A673 (cell line): ENCODE results near the gene ADAM10. TPM values are rescaled to one million over a fixed set of nuclear protein-coding genes. Genes with fewer than 3 reads are reported as not detected.

ENCODE experiments used
- BruUV-seq: library from RNA; stranded (reverse); fragments of 400-500 nt; replicated peaks from 2 replicates; lab custom pipeline; 2021; lab: Mats Ljungman, UMichigan
- CTCF ChIA-PET: fragments of 300-600 bp; sonication (Branson Sonifier 250); formaldehyde crosslinking; loops from one replicate; lab custom pipeline; 2022; ENCODE audit warnings: antibody characterized with exemption; lab: Charles Lee
- POLR2A ChIA-PET: fragments of 300-600 bp; sonication (Branson Sonifier 250); formaldehyde crosslinking; loops from one replicate; lab custom pipeline; 2022; ENCODE audit warnings: antibody characterized with exemption; ENCODE audit not compliant: low non-redundant PET; lab: Charles Lee
- DNase-seq: peaks from one replicate; pipeline ENCODE4 v3.0.0-alpha.2; 2015; ENCODE audit warnings: low spot score
- H3K27ac ChIP-seq: fragments of 200-600 bp; sonication (generic); 2 replicates; pipeline ENCODE4 v1.5.1; 2016; ENCODE audit warnings: mixed run types, low read depth, mild to moderate bottlenecking, mixed read lengths, antibody characterized with exemption, low read length; ENCODE audit not compliant: poor library complexity, severe bottlenecking
- H3K27me3 ChIP-seq: fragments of 200-600 bp; sonication (generic); replicated peaks from 2 replicates; pipeline ENCODE4 v1.6.1; 2017; ENCODE audit warnings: mixed run types, low read depth, mild to moderate bottlenecking, mixed read lengths, antibody characterized with exemption, low read length; ENCODE audit not compliant: insufficient read depth, poor library complexity
- H3K36me3 ChIP-seq: fragments of 200-600 bp; sonication (generic); 2 replicates; pipeline ENCODE4 v1.6.1; 2016; ENCODE audit warnings: mixed run types, mild to moderate bottlenecking, mixed read lengths, antibody characterized with exemption, low read length; ENCODE audit not compliant: insufficient read depth, poor library complexity, severe bottlenecking
- H3K4me1 ChIP-seq: fragments of 200-600 bp; sonication (generic); 2 replicates; pipeline ENCODE4 v1.6.1; 2017; ENCODE audit warnings: mixed run types, mild to moderate bottlenecking, mixed read lengths, antibody characterized with exemption, low read length; ENCODE audit not compliant: insufficient read depth, poor library complexity, severe bottlenecking
- H3K4me3 ChIP-seq: fragments of 200-600 bp; sonication (generic); 2 replicates; pipeline ENCODE4 v1.5.1; 2016; ENCODE audit warnings: low read depth, mixed run types, mild to moderate bottlenecking, mixed read lengths, low read length; ENCODE audit not compliant: poor library complexity, severe bottlenecking
- H3K9me3 ChIP-seq: fragments of 200-600 bp; sonication (generic); 2 replicates; pipeline ENCODE4 v1.6.1; 2016; ENCODE audit warnings: mixed run types, low read depth, mild to moderate bottlenecking, mixed read lengths, antibody characterized with exemption, low read length; ENCODE audit not compliant: poor library complexity, severe bottlenecking
- CTCF ChIP-seq: fragments of 300-800, 200-600 bp; sonication (generic); conservative IDR thresholded peaks from 2 replicates; pipeline ENCODE4 v1.5.1; 2017; ENCODE audit warnings: low read depth, mild to moderate bottlenecking, antibody characterized with exemption, low read length, moderate library complexity, mixed read lengths
- EZH2 ChIP-seq: fragments of 200-600 bp; sonication (generic); IDR thresholded peaks from 2 replicates; pipeline ENCODE4 v1.6.1; 2017; ENCODE audit warnings: borderline replicate concordance, low read depth, mild to moderate bottlenecking, mixed read lengths, antibody characterized with exemption, low read length; ENCODE audit not compliant: poor library complexity, severe bottlenecking
- intact Hi-C: fragments of 100-400 bp; cut with micrococcal nuclease; formaldehyde crosslinking; loops from one replicate; pipeline ENCODE4 v1.10.0; 2022; ENCODE audit not compliant: unreplicated experiment
- total RNA-seq: library from RNA; stranded (reverse); gene quantifications from 2 replicates; pipeline ENCODE4 v1.2.3, GENCODE V29; 2021

The ADAM10 gene
- total RNA-seq, 1 experiment from 2014 or later = 130 TPM

- TF ChIP-seq CTCF (no peak), EZH2 (no peak)
- POLR2A ChIA-PET = no interaction called here
- no peak for DNase-seq
These were observed 164.6 kb downstream of the ADAM10 start for GRCh38 chr15:58584789-58585461.

GRCh38 chr15:58583171-58583908 is 166.2 kb downstream of the ADAM10 start:
- CTCF ChIA-PET = no interaction called here
- Histone ChIP-seq H3K36me3 (no peaks in the 10 kb centered on the region), H3K27ac (no peak overlapping the region), H3K4me3 (no peak overlapping the region), H3K9me3 (peaks cover 9% of the 10 kb centered on the region), H3K4me1 (no peaks in the 10 kb centered on the region), H3K27me3 (no peaks in the 10 kb centered on the region)
- intact Hi-C loops = no loop called here
- TF ChIP-seq EZH2 (no peak), CTCF (no peak)
- BruUV-seq = no TSS peak
- POLR2A ChIA-PET = no interaction called here
- no peak for DNase-seq

More at GRCh38 chr15:58584789-58585461, 164.6 kb downstream of the ADAM10 start:
- no peaks in the 10 kb centered on the region for H3K36me3 ChIP-seq
- BruUV-seq = no TSS peak
- no peaks in the 10 kb centered on the region for H3K4me1 ChIP-seq
- no peaks in the 10 kb centered on the region for H3K27me3 ChIP-seq
- intact Hi-C loops = no loop called here
- H3K27ac ChIP-seq = no peak overlapping the region
- H3K9me3 ChIP-seq = peaks cover 9% of the 10 kb centered on the region
- CTCF ChIA-PET = no interaction called here
- no peak overlapping the region for H3K4me3 ChIP-seq

- Histone ChIP-seq H3K27ac (no peak overlapping the region), H3K27me3 (no peaks in the 10 kb centered on the region), H3K4me3 (no peak overlapping the region), H3K4me1 (no peaks in the 10 kb centered on the region), H3K9me3 (peaks cover 9% of the 10 kb centered on the region), H3K36me3 (no peaks in the 10 kb centered on the region)
- intact Hi-C loops = no loop called here
- DNase-seq = no peak
- TF ChIP-seq CTCF = no peak
- no peak for TF ChIP-seq EZH2
- CTCF ChIA-PET = no interaction called here
- BruUV-seq = no TSS peak
- POLR2A ChIA-PET = no interaction called here
These were observed 167.3 kb downstream of the ADAM10 start for GRCh38 chr15:58582160-58582559.
